Inflammatory macrophage treated with lipopolysaccharide for 1 hour (primary cell): Measurements from ENCODE around the gene CTXN1.
"Not testable (repeated sequence)": the region's sequence is repeated elsewhere in the genome, so short reads cannot be mapped to it uniquely, and the experiment has no call there.

Experiments
- DNase-seq, 2 donors: peaks; one replicate each; pipeline ENCODE4 v3.0.0-alpha.2; 2020 to 2022

The CTXN1 gene

GRCh38 chr19:7898967-7899366, 27.0 kb downstream of the CTXN1 start:
- no peak for DNase-seq

- no peak for DNase-seq
Measured at GRCh38 chr19:7897292-7897691, 28.6 kb downstream of the CTXN1 start.

GRCh38 chr19:7895565-7895964, 30.4 kb downstream of the CTXN1 start:
- DNase-seq, result no peak

- no peak for DNase-seq
Measured at GRCh38 chr19:7894612-7895309, 31.2 kb downstream of the CTXN1 start.

- not testable (repeated sequence) for DNase-seq
Measured at GRCh38 chr19:7893362-7894101, 32.4 kb downstream of the CTXN1 start.

GRCh38 chr19:7888826-7889217, 37.1 kb downstream of the CTXN1 start:
- no peak for DNase-seq

- peak in 1 of 2 donors; percentile 27 for DNase-seq
Measured at GRCh38 chr19:7888145-7888825, 37.6 kb downstream of the CTXN1 start, which contains the start of gene LRRC8E. LRRC8E (plus strand) TSS chr19:7888510; CDS start chr19:7895604, 7,094 bp downstream.

- DNase-seq, result no peak
Measured at GRCh38 chr19:7887408-7888144, 38.4 kb downstream of the CTXN1 start.

- DNase-seq, result no peak
Measured at GRCh38 chr19:7885818-7886217, 40.1 kb downstream of the CTXN1 start.

GRCh38 chr19:7883796-7884570, 42.0 kb downstream of the CTXN1 start:
- DNase-seq, result no peak

GRCh38 chr19:7883105-7883504, 42.8 kb downstream of the CTXN1 start:
- DNase-seq, result no peak

- DNase-seq, result no peak
Measured at GRCh38 chr19:7881910-7882309, 44.0 kb downstream of the CTXN1 start.

GRCh38 chr19:7879836-7880235, 46.1 kb downstream of the CTXN1 start:
- no peak for DNase-seq

GRCh38 chr19:7879111-7879807, 46.7 kb downstream of the CTXN1 start:
- DNase-seq, result no peak

GRCh38 chr19:7877249-7877836, 48.6 kb downstream of the CTXN1 start:
- DNase-seq, result no peak

- no peak for DNase-seq
Measured at GRCh38 chr19:7874897-7875273, 51.0 kb downstream of the CTXN1 start.
